GM23338 (cell line): ENCODE results near the gene GPR31. TPM values are rescaled to one million over a fixed set of nuclear protein-coding genes. Genes with fewer than 3 reads are reported as not detected.

Experiments used
- ATAC-seq: fragments of 200-7000 bp; cut with Tn5 transposase; 3 replicates; pipeline ENCODE4 v1.9.1; 2020
- DNase-seq: peaks from one replicate; pipeline ENCODE4 v3.0.0-alpha.2; 2015; ENCODE audit warnings: low spot score
- H2AFZ ChIP-seq: fragments of 200-600 bp; sonication (generic); 2 replicates; pipeline ENCODE4 v1.8.0; 2016; ENCODE audit warnings: antibody characterized with exemption, mild to moderate bottlenecking, moderate library complexity
- H3F3A ChIP-seq: fragments of 200-600 bp; sonication (generic); replicated peaks from 2 replicates; pipeline ENCODE4 v1.8.0; 2017; ENCODE audit warnings: antibody characterized with exemption, mixed run types, low read depth
- H3K27ac ChIP-seq: fragments of 200-600 bp; sonication (generic); 2 replicates; pipeline ENCODE4 v1.6.1; 2016; ENCODE audit warnings: low read depth
- H3K27me3 ChIP-seq: fragments of 200-600 bp; sonication (generic); 2 replicates; pipeline ENCODE4 v1.8.0; 2016; ENCODE audit warnings: mild to moderate bottlenecking, mixed run types, moderate library complexity; ENCODE audit not compliant: insufficient read depth
- H3K36me3 ChIP-seq: fragments of 200-600 bp; sonication (generic); 2 replicates; pipeline ENCODE4 v1.8.0; 2016; ENCODE audit warnings: mild to moderate bottlenecking; ENCODE audit not compliant: insufficient read depth
- H3K4me1 ChIP-seq: fragments of 200-600 bp; sonication (generic); 2 replicates; pipeline ENCODE4 v1.8.0; 2016; ENCODE audit warnings: mild to moderate bottlenecking, moderate library complexity; ENCODE audit not compliant: insufficient read depth
- H3K4me2 ChIP-seq: fragments of 200-600 bp; sonication (generic); 2 replicates; pipeline ENCODE4 v1.7.1; 2017; ENCODE audit warnings: mixed run types
- H3K4me3 ChIP-seq: fragments of 200-600 bp; sonication (generic); 2 replicates; pipeline ENCODE4 v1.6.1; 2016; ENCODE audit warnings: mixed run types
- H3K79me2 ChIP-seq: fragments of 200-600 bp; sonication (generic); replicated peaks from 2 replicates; pipeline ENCODE4 v1.8.0; 2017; ENCODE audit warnings: mild to moderate bottlenecking; ENCODE audit not compliant: insufficient read depth
- H3K9me2 ChIP-seq: fragments of 200-600 bp; sonication (generic); 2 replicates; pipeline ENCODE4 v1.8.0; 2017; ENCODE audit not compliant: insufficient read depth
- H4K20me1 ChIP-seq: fragments of 200-600 bp; sonication (generic); replicated peaks from 2 replicates; pipeline ENCODE4 v1.8.0; 2017; ENCODE audit warnings: mild to moderate bottlenecking; ENCODE audit not compliant: insufficient read depth
- H3K27ac Mint-ChIP-seq: 2 replicates; pipeline ENCODE4 v1.8.0; 2020; ENCODE audit warnings: inconsistent platforms, mild to moderate bottlenecking, moderate library complexity, mixed read lengths
- H3K27me3 Mint-ChIP-seq: 3 replicates; pipeline ENCODE4 v1.8.0; 2022; ENCODE audit warnings: low read depth, mild to moderate bottlenecking, moderate library complexity, mixed read lengths, inconsistent platforms; ENCODE audit not compliant: insufficient read depth, poor library complexity
- H3K36me3 Mint-ChIP-seq: 3 replicates; pipeline ENCODE4 v1.8.0; 2021; ENCODE audit warnings: low read depth, mild to moderate bottlenecking, inconsistent platforms, moderate library complexity, mixed read lengths
- H3K4me1 Mint-ChIP-seq: 3 replicates; pipeline ENCODE4 v1.8.0; 2020; ENCODE audit warnings: mild to moderate bottlenecking, inconsistent platforms, mixed read lengths
- H3K4me3 Mint-ChIP-seq: 3 replicates; pipeline ENCODE4 v1.8.0; 2021; ENCODE audit warnings: moderate library complexity, mild to moderate bottlenecking, inconsistent platforms, mixed read lengths
- H3K9me3 Mint-ChIP-seq: 3 replicates; pipeline ENCODE4 v1.8.0; 2020; ENCODE audit warnings: moderate library complexity, mild to moderate bottlenecking, inconsistent platforms, mixed read lengths
- CTCF ChIP-seq, 2 experiments: fragments of 200-600 bp in 1 of 2; sonication (generic) in 1 of 2; conservative IDR thresholded peaks; 2 replicates each; pipeline versions ENCODE4 v1.5.1 to v1.6.1; 2016 to 2017; ENCODE audit warnings: antibody characterized with exemption in 2 of 2, low read depth in 2 of 2, mild to moderate bottlenecking in 2 of 2, moderate library complexity in 1 of 2
- ETS1 ChIP-seq: IDR thresholded peaks from 2 replicates; pipeline ENCODE4 v1.6.1; 2016; ENCODE audit warnings: antibody characterized with exemption
- EZH2phosphoT487 ChIP-seq: fragments of 200-600 bp; sonication (generic); IDR thresholded peaks from one replicate; pipeline ENCODE4 v1.8.1; 2018; ENCODE audit warnings: antibody characterized with exemption; ENCODE audit not compliant: unreplicated experiment
- JUNB ChIP-seq: IDR thresholded peaks from one replicate; pipeline ENCODE4 v1.6.1; 2016; ENCODE audit warnings: antibody characterized with exemption; ENCODE audit not compliant: unreplicated experiment
- POLR2AphosphoS5 ChIP-seq: IDR thresholded peaks from 2 replicates; pipeline ENCODE4 v1.6.1; 2016; ENCODE audit warnings: antibody characterized with exemption, low read depth
- ZNF331 ChIP-seq: fragments of 250-450 bp; sonication (Bioruptor Pico); IDR thresholded peaks from 2 replicates; pipeline ENCODE4 v1.5.0; 2020; ENCODE audit warnings: low read depth, mild to moderate bottlenecking, moderate library complexity
- polyA plus RNA-seq: library from polyadenylated mRNA; unstranded; fragments of >200 nt; fragmentation: Nextera tagmentation; extraction: Ambion mirVana; gene quantifications from 2 replicates; pipeline ENCODE4 v1.2.1, GENCODE V29; 2016
- total RNA-seq: library from RNA; depleted of rRNA; stranded (reverse); fragments of >200 nt; shearing (Covaris generic); gene quantifications from 2 replicates; pipeline ENCODE4 v1.2.3, GENCODE V29; 2014

The GPR31 gene
- total and polyA plus RNA-seq, 2 experiments from 2014 or later: not detected

- no peaks in the 10 kb centered on the region for H3K9me2 ChIP-seq
Observed at GRCh38 chr6:167115054-167115453, 42.7 kb downstream of the GPR31 start.

GRCh38 chr6:167113935-167114910 lies 43.6 kb downstream of the GPR31 start:
- Histone ChIP-seq H3K36me3 (no peaks in the 10 kb centered on the region), H3F3A (no peaks in the 10 kb centered on the region), H3K27me3 (no peaks in the 10 kb centered on the region), H3K4me3 (no peak overlapping the region), H3K79me2 (no peaks in the 10 kb centered on the region), H2AFZ (no peak overlapping the region), H3K27ac (no peak overlapping the region), H3K9me2 (no peaks in the 10 kb centered on the region), H3K4me1 (no peaks in the 10 kb centered on the region; the same call in 1 of the 2 replicates), H4K20me1 (no peaks in the 10 kb centered on the region), H3K4me2 (no peak overlapping the region)
- TF ChIP-seq ETS1: no peak
- no peak for TF ChIP-seq POLR2AphosphoS5
- no peak for TF ChIP-seq ZNF331 (CRISPR knock-in tag)
- TF ChIP-seq JUNB: no peak
- Mint-ChIP-seq H3K27ac (no peak overlapping the region), H3K4me1 (peaks cover 14% of the 10 kb centered on the region), H3K27me3 (peaks cover 3% of the 10 kb centered on the region), H3K36me3 (no peaks in the 10 kb centered on the region; the same call in 2 of the 3 replicates), H3K9me3 (no peaks in the 10 kb centered on the region), H3K4me3 (no peak overlapping the region)
- ATAC-seq: no peak
- DNase-seq: no peak

More at GRCh38 chr6:167115054-167115453, 42.7 kb downstream of the GPR31 start:
- Histone ChIP-seq H3K4me2 (no peak overlapping the region), H3K36me3 (no peaks in the 10 kb centered on the region), H3K27ac (no peak overlapping the region), H3K79me2 (no peaks in the 10 kb centered on the region), H3K4me1 (no peaks in the 10 kb centered on the region; the same call in 1 of the 2 replicates), H3K4me3 (no peak overlapping the region), H3F3A (no peaks in the 10 kb centered on the region), H4K20me1 (no peaks in the 10 kb centered on the region), H2AFZ (no peak overlapping the region), H3K27me3 (no peaks in the 10 kb centered on the region)
- TF ChIP-seq CTCF (conservative IDR thresholded peaks at IDR 0.05; ENCODE audit: low read depth in 2 of 2): peak; percentile 47 to 73
- TF ChIP-seq EZH2phosphoT487: no peak
- Mint-ChIP-seq H3K9me3 (0 out of 3 replicates have a peak, but pooled peaks cover 2% of the 10 kb centered on the region), H3K36me3 (no peaks in the 10 kb centered on the region; the same call in 2 of the 3 replicates), H3K4me1 (peaks cover 14% of the 10 kb centered on the region), H3K27ac (no peak overlapping the region), H3K4me3 (no peak overlapping the region), H3K27me3 (peaks cover 3% of the 10 kb centered on the region)
- peak; percentile 64 for ATAC-seq
- peak; percentile 39 for DNase-seq
